ENCODE measurements around the gene ABCA1. TPM values are rescaled to one million over a fixed set of nuclear protein-coding genes. Genes with fewer than 3 reads are reported as not detected.
"Not testable (repeated sequence)": the region's sequence is repeated elsewhere in the genome, so short reads cannot be mapped to it uniquely, and the experiment has no call there.

The ABCA1 gene
- total RNA-seq, 1 donor from 2014 or later = 30.7 TPM

- Histone ChIP-seq H3K4me3 (no peak overlapping the region), H3K27me3 (no peaks in the 10 kb centered on the region), H3K36me3 (no peaks in the 10 kb centered on the region), H3K27ac (no peak overlapping the region), H3K4me1 (peaks cover 23% of the 10 kb centered on the region), H3K9me3 (no peaks in the 10 kb centered on the region)
- no peak for DNase-seq (ENCODE audit: extremely low spot score in 2 of 2)
- intact Hi-C loops (cut with DNase I) = no loop called here
- TF ChIP-seq POLR2AphosphoS5 (IDR thresholded peaks at IDR 0.05; ENCODE audit: insufficient read depth in 1 of 2, low read depth in 1 of 2) (no peak), CTCF (IDR thresholded peaks at IDR 0.05) (no peak), POLR2A (IDR thresholded peaks at IDR 0.05) (no peak)
Measured at GRCh38 chr9:104934691-104935500, 6.9 kb upstream of the ABCA1 start.

DNA sequence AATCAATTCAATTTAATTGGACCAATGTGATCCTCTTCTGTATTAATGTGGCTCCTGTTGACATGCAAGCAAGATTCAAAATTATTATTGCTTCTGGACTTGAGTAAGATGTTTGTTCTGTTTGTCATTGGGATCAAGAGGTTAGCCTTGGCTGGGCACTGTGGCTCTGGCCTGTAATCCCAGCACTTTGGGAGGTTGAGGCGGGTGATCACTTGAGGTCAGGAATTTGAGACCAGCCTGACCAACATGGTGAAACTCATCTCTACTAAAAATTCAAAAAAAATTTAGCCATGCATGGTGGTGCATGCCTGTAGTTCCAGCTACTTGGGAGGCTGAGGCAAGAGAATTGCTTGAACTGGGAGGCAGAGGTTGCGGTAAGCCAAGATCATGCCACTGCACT, 5.1 kb upstream of the ABCA1 start:
- H3K36me3 ChIP-seq; H3K27ac ChIP-seq; H3K27me3 ChIP-seq; H3K4me3 ChIP-seq; intact Hi-C loops (cut with DNase I); H3K9me3 ChIP-seq; DNase-seq (ENCODE audit: extremely low spot score in 2 of 2): not testable (repeated sequence)
- H3K4me1 ChIP-seq = peaks cover 31% of the 10 kb centered on the region

- no peak overlapping the region for H3K27ac ChIP-seq
- intact Hi-C loops (cut with DNase I) = no loop called here
- H3K4me3 ChIP-seq = no peak overlapping the region
- no peaks in the 10 kb centered on the region for H3K27me3 ChIP-seq
- H3K4me1 ChIP-seq = peaks cover 25% of the 10 kb centered on the region
- no peaks in the 10 kb centered on the region for H3K36me3 ChIP-seq
- no peak for TF ChIP-seq POLR2A (IDR thresholded peaks at IDR 0.05)
- no peak for TF ChIP-seq POLR2AphosphoS5 (IDR thresholded peaks at IDR 0.05; ENCODE audit: insufficient read depth in 1 of 2, low read depth in 1 of 2)
- no peak for TF ChIP-seq CTCF (IDR thresholded peaks at IDR 0.05)
- DNase-seq (ENCODE audit: extremely low spot score in 2 of 2) = no peak
- H3K9me3 ChIP-seq = no peaks in the 10 kb centered on the region
Measured at GRCh38 chr9:104931256-104931655, 3.3 kb upstream of the ABCA1 start.

- Histone ChIP-seq H3K4me1 (peaks cover 38% of the 10 kb centered on the region), H3K4me3 (peak overlapping the region; percentile 76 to 89)
- intact Hi-C loops (cut with DNase I) = loop anchor here (5.0 to 10.0 kb wide), 2 partner anchors 137 to 230 kb away; no protein-coding TSS in a partner anchor
Measured at GRCh38 chr9:104927216-104927911, 591 bp downstream of the ABCA1 start.

DNA sequence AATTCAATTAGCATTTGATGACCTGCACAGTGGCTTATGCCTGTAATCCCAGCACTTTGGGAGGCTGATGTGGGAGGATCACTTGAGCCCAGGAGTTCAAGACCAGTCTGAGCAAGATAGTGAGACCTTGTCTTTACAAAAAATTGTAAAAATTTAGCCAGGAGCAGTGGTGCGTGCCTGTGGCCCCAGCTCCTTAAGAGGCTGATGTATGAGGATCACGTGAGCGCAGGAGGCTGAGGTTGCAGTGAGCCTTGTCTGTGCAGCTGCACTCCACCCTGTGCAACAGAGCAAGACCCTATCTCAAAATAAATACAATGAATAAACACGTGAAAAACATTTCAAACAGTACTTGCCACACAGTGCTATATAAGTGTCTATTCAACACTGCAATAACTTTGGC, 4.2 kb downstream of the ABCA1 start:
- Histone ChIP-seq H3K36me3 (no peaks in the 10 kb centered on the region), H3K27ac (no peak overlapping the region), H3K4me1 (peaks cover 63% of the 10 kb centered on the region), H3K9me3 (no peaks in the 10 kb centered on the region), H3K4me3 (peak overlapping the region; percentile 2 to 3), H3K27me3 (no peaks in the 10 kb centered on the region)
- TF ChIP-seq POLR2AphosphoS5 (IDR thresholded peaks at IDR 0.05; ENCODE audit: insufficient read depth in 1 of 2, low read depth in 1 of 2) (no peak), CTCF (IDR thresholded peaks at IDR 0.05) (no peak)
- DNase-seq (ENCODE audit: extremely low spot score in 2 of 2) = no peak
- intact Hi-C loops (cut with DNase I) = loop anchor here (5.0 to 10.0 kb wide), 2 partner anchors 56 to 141 kb away; no protein-coding TSS in a partner anchor

More at GRCh38 chr9:104927216-104927911, 591 bp downstream of the ABCA1 start:
- no peaks in the 10 kb centered on the region for H3K27me3 ChIP-seq
- H3K9me3 ChIP-seq = no peaks in the 10 kb centered on the region
- H3K27ac ChIP-seq = peak overlapping the region; percentile 85
- no peaks in the 10 kb centered on the region for H3K36me3 ChIP-seq
- TF ChIP-seq POLR2A (IDR thresholded peaks at IDR 0.05) (no peak), POLR2AphosphoS5 (IDR thresholded peaks at IDR 0.05; ENCODE audit: insufficient read depth in 1 of 2, low read depth in 1 of 2) (no peak), CTCF (IDR thresholded peaks at IDR 0.05) (no peak)
- no peak for DNase-seq (ENCODE audit: extremely low spot score in 2 of 2)

Measured in vagina (tissue), 2 donors.